Liver (tissue), 9 donors: ENCODE measurements around the gene PITPNM1. TPM values are rescaled to one million over a fixed set of nuclear protein-coding genes. Genes with fewer than 3 reads are reported as not detected.

Experiments used
- DNase-seq: peaks from one replicate; pipeline ENCODE4 v3.0.0-alpha.2; 2017; ENCODE audit warnings: low spot score
- H3K27ac ChIP-seq, 2 donors: one replicate each; pipeline ENCODE4 v1.7.0; 2013; ENCODE audit warnings: inconsistent platforms in 2 of 2, low read length in 2 of 2, control low read depth in 1 of 2, low read depth in 1 of 2, mild to moderate bottlenecking in 1 of 2
- H3K27me3 ChIP-seq, 4 donors: one replicate each; pipeline versions ENCODE4 v1.6.1 to v1.7.0; 2013; ENCODE audit warnings: low read length in 3 of 4, inconsistent platforms in 1 of 4, mild to moderate bottlenecking in 1 of 4, moderate library complexity in 1 of 4; ENCODE audit not compliant: control insufficient read depth in 4 of 4, insufficient read depth in 4 of 4
- H3K36me3 ChIP-seq, 4 donors: one replicate each; pipeline versions ENCODE4 v1.6.1 to v1.7.0; 2013; ENCODE audit warnings: low read length in 3 of 4, mild to moderate bottlenecking in 3 of 4, low read depth in 1 of 4, moderate library complexity in 1 of 4; ENCODE audit not compliant: control insufficient read depth in 4 of 4, insufficient read depth in 3 of 4
- H3K4me1 ChIP-seq, 4 donors: one replicate each; pipeline versions ENCODE4 v1.6.1 to v1.7.0; 2013; ENCODE audit warnings: low read length in 3 of 4, mild to moderate bottlenecking in 3 of 4, moderate library complexity in 1 of 4; ENCODE audit not compliant: control insufficient read depth in 4 of 4, insufficient read depth in 4 of 4
- H3K4me3 ChIP-seq, 3 donors: one replicate each; pipeline versions ENCODE4 v1.6.1 to v1.7.0; 2013; ENCODE audit warnings: low read length in 3 of 3, control low read depth in 1 of 3, low read depth in 1 of 3, mild to moderate bottlenecking in 1 of 3
- H3K9ac ChIP-seq, 2 donors: one replicate each; pipeline ENCODE4 v1.7.0; 2013; ENCODE audit warnings: low read length in 2 of 2, mild to moderate bottlenecking in 2 of 2, moderate library complexity in 2 of 2, control low read depth in 1 of 2, low read depth in 1 of 2
- H3K9me3 ChIP-seq, 4 donors: one replicate each; pipeline versions ENCODE4 v1.6.1 to v1.7.0; 2013; ENCODE audit warnings: low read length in 3 of 4; ENCODE audit not compliant: control insufficient read depth in 4 of 4
- ATF3 ChIP-seq: IDR thresholded peaks from 2 replicates; pipeline ENCODE4 v1.6.1; 2016; ENCODE audit warnings: antibody characterized with exemption
- CTCF ChIP-seq: fragments of 150-350 bp; IDR thresholded peaks from 2 replicates; pipeline ENCODE4 v1.5.1; 2017; ENCODE audit warnings: improper control_type of control experiment, low read depth, low read length; ENCODE audit not compliant: missing input control
- EGR1 ChIP-seq, 2 donors: IDR thresholded peaks; 2 replicates each; pipeline ENCODE4 v1.6.1; 2016 to 2018; ENCODE audit warnings: antibody characterized with exemption in 2 of 2, low read depth in 2 of 2
- FOXA1 ChIP-seq: IDR thresholded peaks from 2 replicates; pipeline ENCODE4 v1.6.1; 2016; ENCODE audit warnings: antibody characterized with exemption
- FOXA2 ChIP-seq: IDR thresholded peaks from 2 replicates; pipeline ENCODE4 v1.6.1; 2016; ENCODE audit warnings: antibody characterized with exemption
- GABPA ChIP-seq, 2 donors: IDR thresholded peaks in 1 of 2; conservative IDR thresholded peaks in 1 of 2; 2 replicates each; pipeline ENCODE4 v1.6.1; 2016; ENCODE audit warnings: antibody characterized with exemption in 2 of 2, mild to moderate bottlenecking in 1 of 2, moderate library complexity in 1 of 2
- HNF4A ChIP-seq, 2 donors: conservative IDR thresholded peaks; 2 replicates each; pipeline ENCODE4 v1.6.1; 2016; ENCODE audit warnings: antibody characterized with exemption in 2 of 2, mild to moderate bottlenecking in 2 of 2
- HNF4G ChIP-seq: IDR thresholded peaks from 2 replicates; pipeline ENCODE4 v1.6.1; 2016; ENCODE audit warnings: antibody characterized with exemption
- JUND ChIP-seq, 2 donors: IDR thresholded peaks; 2 replicates each; pipeline ENCODE4 v1.6.1; 2016; ENCODE audit warnings: antibody characterized with exemption in 2 of 2
- MAX ChIP-seq: IDR thresholded peaks from 2 replicates; pipeline ENCODE4 v1.6.1; 2016; ENCODE audit warnings: antibody characterized with exemption
- NR2F2 ChIP-seq: IDR thresholded peaks from 2 replicates; pipeline ENCODE4 v1.6.1; 2016; ENCODE audit warnings: antibody characterized with exemption
- RAD21 ChIP-seq, 2 donors: IDR thresholded peaks; 2 replicates each; pipeline ENCODE4 v1.6.1; 2016; ENCODE audit warnings: antibody characterized with exemption in 2 of 2, mild to moderate bottlenecking in 2 of 2
- REST ChIP-seq: IDR thresholded peaks from 2 replicates; pipeline ENCODE4 v1.6.1; 2016; ENCODE audit warnings: antibody characterized with exemption, mild to moderate bottlenecking
- RXRA ChIP-seq, 2 donors: IDR thresholded peaks; 2 replicates each; pipeline ENCODE4 v1.6.1; 2017 to 2018; ENCODE audit warnings: antibody characterized with exemption in 2 of 2, mild to moderate bottlenecking in 1 of 2
- SP1 ChIP-seq: IDR thresholded peaks from 2 replicates; pipeline ENCODE4 v1.6.1; 2018; ENCODE audit warnings: antibody characterized with exemption, mild to moderate bottlenecking
- TAF1 ChIP-seq: conservative IDR thresholded peaks from 2 replicates; pipeline ENCODE4 v1.6.1; 2016; ENCODE audit warnings: antibody characterized with exemption, mild to moderate bottlenecking
- YY1 ChIP-seq: IDR thresholded peaks from 2 replicates; pipeline ENCODE4 v1.6.1; 2016; ENCODE audit warnings: antibody characterized with exemption, mild to moderate bottlenecking
- ZBTB33 ChIP-seq: IDR thresholded peaks from 2 replicates; pipeline ENCODE4 v1.6.1; 2016; ENCODE audit warnings: antibody characterized with exemption
- WGBS: extraction: QIAGEN DNeasy Blood & Tissue Kit; methylation state at CpG from one replicate; pipeline ENCODE4 v1.1.7; 2013; 5-methylcytosine and 5-hydroxymethylcytosine counted together
- polyA plus RNA-seq, 2 donors: library from polyadenylated mRNA; stranded (reverse) in 1 of 2; unstranded in 1 of 2; fragments of 200-250 nt in 1 of 2; fragments of >200 nt in 1 of 2; fragmentation: Nextera tagmentation in 1 of 2; extraction: Ambion mirVana in 1 of 2; gene quantifications; one replicate each; pipeline versions ENCODE4 v1.2.1 to v1.2.3, GENCODE V29; 2013 to 2015
- total RNA-seq, 2 donors: library from RNA; depleted of rRNA; stranded (reverse); fragments of >200 nt; gene quantifications; one replicate each; pipeline ENCODE4 v1.2.3, GENCODE V29; 2014
- donor health status: healthy.
- donor health status: healthy.
- donor health status: healthy.
- donor health status: healthy.
- donor health status: healthy.

PITPNM1 gene
- total and polyA plus RNA-seq, 4 donors: 1.3 to 9.3 (median 5.1) TPM

- no peak for TF ChIP-seq FOXA1
These were observed 20.3 kb upstream of the PITPNM1 start (continued) for GRCh38 chr11:67525275-67525976.

- WGBS: 86% methylated on average over 9 of the region's 9 CpGs
- H3K4me1 ChIP-seq: peaks cover 2 to 12% (median 8%) of the 10 kb centered on the region in 4 donors
- DNase-seq: no peak
These were observed 19.3 kb upstream of the PITPNM1 start for GRCh38 chr11:67524480-67524808.

More at GRCh38 chr11:67524480-67524808, 19.3 kb upstream of the PITPNM1 start:
- TF ChIP-seq REST (no peak), ATF3 (no peak), EGR1 (IDR thresholded peaks at IDR 0.05; ENCODE audit: low read depth in 2 of 2) (no peak), YY1 (no peak), NR2F2 (no peak), ZBTB33 (no peak), SP1 (no peak), TAF1 (no peak), RAD21 (IDR thresholded peaks at IDR 0.05) (no peak), CTCF (no peak), HNF4G (no peak), HNF4A (conservative IDR thresholded peaks at IDR 0.05) (no peak), MAX (no peak), JUND (IDR thresholded peaks at IDR 0.05) (no peak), RXRA (IDR thresholded peaks at IDR 0.05) (no peak), GABPA (IDR thresholded peaks at IDR 0.05 in 1 of 2, conservative IDR thresholded peaks at IDR 0.05 in 1 of 2) (no peak), FOXA2 (no peak), FOXA1 (no peak)
- H3K36me3 ChIP-seq: no peaks in the 10 kb centered on the region
- no peak overlapping the region for H3K4me3 ChIP-seq
- no peaks in the 10 kb centered on the region for H3K27me3 ChIP-seq
- no peaks in the 10 kb centered on the region for H3K9me3 ChIP-seq
- H3K9ac ChIP-seq: no peak overlapping the region
- no peak overlapping the region for H3K27ac ChIP-seq
